ENCODE results near the gene TOR2A.

The TOR2A gene

GRCh38 chr9:127720865-127721227 lies 14.2 kb downstream of the TOR2A start:
- Mint-ChIP-seq H3K27me3 (no peaks in the 10 kb centered on the region), H3K27ac (peak overlapping the region; percentile 65), H3K4me1 (peaks cover 34% of the 10 kb centered on the region), H3K4me3 (peak overlapping the region; percentile 7), H3K9me3 (no peaks in the 10 kb centered on the region), H3K36me3 (no peaks in the 10 kb centered on the region)

- H3K4me1 Mint-ChIP-seq: peaks cover 39% of the 10 kb centered on the region
- H3K36me3 Mint-ChIP-seq: no peaks in the 10 kb centered on the region
- H3K27me3 Mint-ChIP-seq: no peaks in the 10 kb centered on the region
- H3K27ac Mint-ChIP-seq: peak overlapping the region; percentile 87
- no peaks in the 10 kb centered on the region for H3K9me3 Mint-ChIP-seq
- H3K4me3 Mint-ChIP-seq: peak overlapping the region; percentile 1
Observed at GRCh38 chr9:127720031-127720864, 14.8 kb downstream of the TOR2A start.

GRCh38 chr9:127717766-127718165 lies 17.3 kb downstream of the TOR2A start:
- Mint-ChIP-seq H3K4me1 (peaks cover 39% of the 10 kb centered on the region), H3K4me3 (no peak overlapping the region), H3K36me3 (no peaks in the 10 kb centered on the region), H3K27me3 (no peaks in the 10 kb centered on the region), H3K9me3 (no peaks in the 10 kb centered on the region), H3K27ac (no peak overlapping the region)

GRCh38 chr9:127716412-127716811 lies 18.7 kb downstream of the TOR2A start:
- Mint-ChIP-seq H3K27me3 (no peaks in the 10 kb centered on the region), H3K9me3 (no peaks in the 10 kb centered on the region), H3K4me3 (peak overlapping the region; percentile 99), H3K36me3 (no peaks in the 10 kb centered on the region), H3K4me1 (peaks cover 44% of the 10 kb centered on the region), H3K27ac (peak overlapping the region; percentile 96)

- Mint-ChIP-seq H3K27me3 (no peaks in the 10 kb centered on the region), H3K36me3 (no peaks in the 10 kb centered on the region), H3K9me3 (no peaks in the 10 kb centered on the region), H3K27ac (peak within 1 kb of the TSS; percentile 96), H3K4me3 (peak within 1 kb of the TSS; percentile 99), H3K4me1 (peaks cover 43% of the 10 kb centered on the region)
Observed at GRCh38 chr9:127715470-127716337, 19.4 kb downstream of the TOR2A start, which contains the start of the genes PTRH1 and TTC16. PTRH1 (minus strand) TSS chr9:127715663; CDS start chr9:127715639, 24 bp downstream. TTC16 (plus strand) TSS chr9:127716079; CDS start chr9:127716146, 67 bp downstream.

GRCh38 chr9:127714951-127715469 lies 20.1 kb downstream of the TOR2A start:
- no peaks in the 10 kb centered on the region for H3K9me3 Mint-ChIP-seq
- peaks cover 40% of the 10 kb centered on the region for H3K4me1 Mint-ChIP-seq
- no peaks in the 10 kb centered on the region for H3K27me3 Mint-ChIP-seq
- H3K27ac Mint-ChIP-seq: peak overlapping the region; percentile 96
- H3K36me3 Mint-ChIP-seq: no peaks in the 10 kb centered on the region
- H3K4me3 Mint-ChIP-seq: peak overlapping the region; percentile 99

GRCh38 chr9:127714020-127714750 lies 20.9 kb downstream of the TOR2A start:
- Mint-ChIP-seq H3K27me3 (no peaks in the 10 kb centered on the region), H3K4me3 (peak overlapping the region; percentile 83), H3K27ac (no peak overlapping the region), H3K4me1 (peaks cover 32% of the 10 kb centered on the region), H3K36me3 (no peaks in the 10 kb centered on the region), H3K9me3 (no peaks in the 10 kb centered on the region)

- H3K4me3 Mint-ChIP-seq: no peak overlapping the region
- no peak overlapping the region for H3K27ac Mint-ChIP-seq
- peaks cover 30% of the 10 kb centered on the region for H3K4me1 Mint-ChIP-seq
- H3K27me3 Mint-ChIP-seq: no peaks in the 10 kb centered on the region
- no peaks in the 10 kb centered on the region for H3K9me3 Mint-ChIP-seq
- no peaks in the 10 kb centered on the region for H3K36me3 Mint-ChIP-seq
Observed at GRCh38 chr9:127712867-127713266, 22.2 kb downstream of the TOR2A start.

GRCh38 chr9:127712371-127712770 lies 22.7 kb downstream of the TOR2A start:
- no peaks in the 10 kb centered on the region for H3K27me3 Mint-ChIP-seq
- H3K4me3 Mint-ChIP-seq: peak overlapping the region; percentile 3
- H3K4me1 Mint-ChIP-seq: peaks cover 34% of the 10 kb centered on the region
- no peak overlapping the region for H3K27ac Mint-ChIP-seq
- H3K9me3 Mint-ChIP-seq: no peaks in the 10 kb centered on the region
- no peaks in the 10 kb centered on the region for H3K36me3 Mint-ChIP-seq

GRCh38 chr9:127711831-127712274 lies 23.2 kb downstream of the TOR2A start:
- Mint-ChIP-seq H3K4me3 (no peak overlapping the region), H3K27me3 (no peaks in the 10 kb centered on the region), H3K9me3 (no peaks in the 10 kb centered on the region), H3K27ac (no peak overlapping the region), H3K36me3 (no peaks in the 10 kb centered on the region), H3K4me1 (peaks cover 37% of the 10 kb centered on the region)

GRCh38 chr9:127711226-127711701 lies 23.8 kb downstream of the TOR2A start:
- Mint-ChIP-seq H3K4me3 (no peak overlapping the region), H3K27ac (no peak overlapping the region), H3K27me3 (no peaks in the 10 kb centered on the region), H3K36me3 (no peaks in the 10 kb centered on the region), H3K4me1 (peaks cover 38% of the 10 kb centered on the region), H3K9me3 (no peaks in the 10 kb centered on the region)

- Mint-ChIP-seq H3K9me3 (no peaks in the 10 kb centered on the region), H3K27me3 (no peaks in the 10 kb centered on the region), H3K4me1 (peaks cover 29% of the 10 kb centered on the region), H3K4me3 (no peak overlapping the region), H3K36me3 (no peaks in the 10 kb centered on the region), H3K27ac (no peak overlapping the region)
Observed at GRCh38 chr9:127710204-127710783, 24.8 kb downstream of the TOR2A start.

GRCh38 chr9:127708952-127709587 lies 26.0 kb downstream of the TOR2A start:
- Mint-ChIP-seq H3K4me3 (no peak overlapping the region), H3K36me3 (no peaks in the 10 kb centered on the region), H3K4me1 (peaks cover 28% of the 10 kb centered on the region), H3K27me3 (no peaks in the 10 kb centered on the region), H3K27ac (no peak overlapping the region), H3K9me3 (no peaks in the 10 kb centered on the region)

- H3K4me3 Mint-ChIP-seq: no peak overlapping the region
- H3K27ac Mint-ChIP-seq: no peak overlapping the region
- H3K4me1 Mint-ChIP-seq: peaks cover 28% of the 10 kb centered on the region
- H3K36me3 Mint-ChIP-seq: no peaks in the 10 kb centered on the region
- no peaks in the 10 kb centered on the region for H3K27me3 Mint-ChIP-seq
- no peaks in the 10 kb centered on the region for H3K9me3 Mint-ChIP-seq
Observed at GRCh38 chr9:127707766-127708165, 27.3 kb downstream of the TOR2A start.
